Kidney (tissue), 14 donors: ENCODE data around the gene ATP1B3. TPM values are rescaled to one million over a fixed set of nuclear protein-coding genes. Genes with fewer than 3 reads are reported as not detected.

Experiments
- DNase-seq, 5 donors: peaks; one replicate each; pipeline ENCODE4 v3.0.0-alpha.2; 2013 to 2020
- FAIRE-seq: peaks from 2 replicates; lab custom pipeline; 2012; peaks lifted over from hg19 to GRCh38; lab: Jason Lieb, UNC
- H3K27ac ChIP-seq, 2 donors: one replicate each; pipeline ENCODE4 v1.7.0; 2013; ENCODE audit warnings: low read depth in 2 of 2, low read length in 2 of 2, inconsistent platforms in 1 of 2
- H3K27me3 ChIP-seq: one replicate; pipeline ENCODE4 v1.7.1; 2013; ENCODE audit warnings: low read length, inconsistent platforms; ENCODE audit not compliant: control insufficient read depth, insufficient read depth
- H3K36me3 ChIP-seq, 3 donors: one replicate each; pipeline versions ENCODE4 v1.7.0 to v1.7.1; 2013; ENCODE audit warnings: low read length in 3 of 3, control low read depth in 1 of 3, inconsistent platforms in 1 of 3; ENCODE audit not compliant: insufficient read depth in 3 of 3, control insufficient read depth in 2 of 3
- H3K4me1 ChIP-seq, 3 donors: one replicate each; pipeline versions ENCODE4 v1.7.0 to v1.7.1; 2013; ENCODE audit warnings: low read length in 3 of 3, inconsistent platforms in 1 of 3, low read depth in 1 of 3; ENCODE audit not compliant: control insufficient read depth in 2 of 3, insufficient read depth in 2 of 3
- H3K4me3 ChIP-seq, 3 donors: one replicate each; pipeline versions ENCODE4 v1.7.0 to v1.8.1; 2013; ENCODE audit warnings: low read length in 3 of 3, control low read depth in 1 of 3, inconsistent platforms in 1 of 3
- H3K9ac ChIP-seq, 3 donors: one replicate each; pipeline versions ENCODE4 v1.7.0 to v1.7.1; 2013; ENCODE audit warnings: low read length in 3 of 3, control low read depth in 1 of 3, inconsistent platforms in 1 of 3
- H3K9me3 ChIP-seq, 3 donors: one replicate each; pipeline versions ENCODE4 v1.7.0 to v1.7.1; 2013; ENCODE audit warnings: low read length in 3 of 3, control low read depth in 1 of 3, inconsistent platforms in 1 of 3; ENCODE audit not compliant: control insufficient read depth in 2 of 3, insufficient read depth in 1 of 3
- CTCF ChIP-seq: IDR thresholded peaks from 3 replicates; pipeline ENCODE4 v1.5.1; 2012; ENCODE audit warnings: mild to moderate bottlenecking, moderate library complexity, borderline replicate concordance; ENCODE audit not compliant: insufficient read depth; ENCODE audit errors: extremely low read depth
- intact Hi-C: fragments of 100-400 bp; cut with DNase I; formaldehyde crosslinking; loops from one replicate; pipeline ENCODE4 v1.11.1; 2022
- polyA plus RNA-seq: library from polyadenylated mRNA; stranded (reverse); fragments of 350-450 nt; fragmentation: Illumina TruSeq; extraction: RNeasy Lipid Tissue Mini Kit (QIAGEN cat#74804); gene quantifications from one replicate; pipeline ENCODE4 v1.2.3, GENCODE V29; 2014; ENCODE audit warnings: low read depth, low replicate concordance; ENCODE audit not compliant: insufficient read depth
- total RNA-seq: library from RNA; stranded (reverse); fragmentation: NEBNext Ultra II Directional; extraction: Animal tissue kit (Norgen Biotek cat#: 25700); gene quantifications from one replicate; pipeline ENCODE4 v1.2.1, GENCODE V29; 2021
- donor health status: control.
- donor health status: control.
- donor health status: control.
- donor health status: control.
- donor health status: control.
- donor health status: DM: yes; HTN: yes; CAD: no.
- donor health status: Normal renal cell carcinoma (clear cell type).

Gene ATP1B3
- total and polyA plus RNA-seq, 2 donors from 2014 or later, result 110 to 195 TPM

- H3K4me3 ChIP-seq, result peak overlapping the region in 1 of 3 donors; percentile 8
- DNase-seq, result peak in 3 of 5 donors; percentile 24 to 82 (median 34)
- no peak for TF ChIP-seq CTCF
- no peaks in the 10 kb centered on the region for H3K4me1 ChIP-seq
- peak overlapping the region in 1 of 2 donors; percentile 33 for H3K27ac ChIP-seq
- FAIRE-seq, result no peak
- no peaks in the 10 kb centered on the region for H3K9me3 ChIP-seq
- intact Hi-C loops, result no loop called here
- no peak overlapping the region for H3K9ac ChIP-seq
- H3K36me3 ChIP-seq, result no peaks in the 10 kb centered on the region
- H3K27me3 ChIP-seq, result no peaks in the 10 kb centered on the region
Measured at GRCh38 chr3:141940194-141940776, 63.8 kb downstream of the ATP1B3 start.

- no peaks in the 10 kb centered on the region for H3K27me3 ChIP-seq
- H3K4me1 ChIP-seq, result no peaks in the 10 kb centered on the region
- H3K4me3 ChIP-seq, result peak overlapping the region in 2 of 3 donors; percentile 6 to 8
- TF ChIP-seq CTCF, result no peak
- no peaks in the 10 kb centered on the region for H3K36me3 ChIP-seq
- H3K27ac ChIP-seq, result peak overlapping the region; percentile 5 to 33
- no peak overlapping the region for H3K9ac ChIP-seq
- H3K9me3 ChIP-seq, result no peaks in the 10 kb centered on the region
- intact Hi-C loops, result no loop called here
- FAIRE-seq (no peak), DNase-seq (no peak)
Measured at GRCh38 chr3:141941093-141941492, 64.7 kb downstream of the ATP1B3 start.

GRCh38 chr3:141942006-141942405 lies 65.6 kb downstream of the ATP1B3 start:
- Histone ChIP-seq H3K4me1 (no peaks in the 10 kb centered on the region), H3K27me3 (no peaks in the 10 kb centered on the region), H3K27ac (no peak overlapping the region), H3K36me3 (no peaks in the 10 kb centered on the region), H3K9me3 (no peaks in the 10 kb centered on the region), H3K4me3 (no peak overlapping the region), H3K9ac (no peak overlapping the region)
- DNase-seq (no peak), FAIRE-seq (no peak)
- intact Hi-C loops, result no loop called here
- TF ChIP-seq CTCF, result no peak
